Measurements from ENCODE around the gene SLC35B3. TPM values are rescaled to one million over a fixed set of nuclear protein-coding genes. Genes with fewer than 3 reads are reported as not detected.

Gene SLC35B3
- total RNA-seq, 3 donors from 2014 or later (not counting 1 experiment from before 2014, with no cell fraction given), result 7.1 to 9.0 (median 7.8) TPM

- intact Hi-C loops (cut with micrococcal nuclease), result no loop called here
- H3K36me3 ChIP-seq (ENCODE audit: control insufficient read depth, insufficient read depth, low read length), result no peaks in the 10 kb centered on the region
- H3K9me3 ChIP-seq (ENCODE audit: control insufficient read depth, insufficient read depth, low read length), result no peaks in the 10 kb centered on the region
- no peak for TF ChIP-seq CTCF (IDR thresholded peaks at IDR 0.05)
- no peak overlapping the region for H3K4me3 ChIP-seq (ENCODE audit: low read length)
- Mint-ChIP-seq H3K9me3 (no peaks in the 10 kb centered on the region), H3K27me3 (ENCODE audit: low read depth in 2 of 2) (peaks cover 0 to 5% of the 10 kb centered on the region in 2 donors), H3K36me3 (peaks cover 8% of the 10 kb centered on the region), H3K27ac (no peak overlapping the region), H3K4me1 (no peaks in the 10 kb centered on the region), H3K4me3 (no peak overlapping the region)
- WGBS (ENCODE audit: insufficient coverage), result 100% methylated on average over 1 of the region's 1 CpG
- no peak overlapping the region for H3K27ac ChIP-seq (ENCODE audit: low read length)
- no peaks in the 10 kb centered on the region for H3K4me1 ChIP-seq (ENCODE audit: control insufficient read depth, insufficient read depth, low read length)
- DNase-seq (no peak), ATAC-seq (no peak)
- H3K27me3 ChIP-seq (ENCODE audit: control insufficient read depth, insufficient read depth, low read length), result no peaks in the 10 kb centered on the region
These were observed 34.7 kb downstream of the SLC35B3 start for GRCh38 chr6:8400663-8401062.

GRCh38 chr6:8392569-8392968 lies 42.8 kb downstream of the SLC35B3 start:
- Mint-ChIP-seq H3K27me3 (ENCODE audit: low read depth in 2 of 2) (peaks cover 0 to 6% of the 10 kb centered on the region in 2 donors), H3K36me3 (peaks cover 8% of the 10 kb centered on the region), H3K27ac (no peak overlapping the region), H3K4me3 (no peak overlapping the region), H3K9me3 (no peaks in the 10 kb centered on the region), H3K4me1 (peaks cover 6 to 15% of the 10 kb centered on the region in 2 donors)
- WGBS (ENCODE audit: insufficient coverage), result 57% methylated on average over 2 of the region's 2 CpGs
- Histone ChIP-seq H3K4me1 (ENCODE audit: control insufficient read depth, insufficient read depth, low read length) (peaks cover 3% of the 10 kb centered on the region), H3K4me3 (ENCODE audit: low read length) (no peak overlapping the region), H3K9me3 (ENCODE audit: control insufficient read depth, insufficient read depth, low read length) (no peaks in the 10 kb centered on the region), H3K27ac (ENCODE audit: low read length) (no peak overlapping the region), H3K36me3 (ENCODE audit: control insufficient read depth, insufficient read depth, low read length) (no peaks in the 10 kb centered on the region), H3K27me3 (ENCODE audit: control insufficient read depth, insufficient read depth, low read length) (no peaks in the 10 kb centered on the region)
- ATAC-seq, result no peak
- DNase-seq, result peak in 1 of 2 donors; percentile 14
- intact Hi-C loops (cut with micrococcal nuclease), result no loop called here
- TF ChIP-seq CTCF (IDR thresholded peaks at IDR 0.05), result no peak

- intact Hi-C loops (cut with micrococcal nuclease), result no loop called here
- no peak overlapping the region for H3K27ac ChIP-seq (ENCODE audit: low read length)
- no peaks in the 10 kb centered on the region for H3K27me3 ChIP-seq (ENCODE audit: control insufficient read depth, insufficient read depth, low read length)
- ATAC-seq, result no peak
- no peak overlapping the region for H3K4me3 ChIP-seq (ENCODE audit: low read length)
- peaks cover 3% of the 10 kb centered on the region for H3K4me1 ChIP-seq (ENCODE audit: control insufficient read depth, insufficient read depth, low read length)
- H3K9me3 ChIP-seq (ENCODE audit: control insufficient read depth, insufficient read depth, low read length), result no peaks in the 10 kb centered on the region
- no peak for TF ChIP-seq CTCF (IDR thresholded peaks at IDR 0.05)
- H3K36me3 Mint-ChIP-seq, result peaks cover 5% of the 10 kb centered on the region
- H3K4me3 Mint-ChIP-seq, result no peak overlapping the region
- H3K4me1 Mint-ChIP-seq, result peaks cover 6 to 15% of the 10 kb centered on the region in 2 donors
- H3K9me3 Mint-ChIP-seq, result no peaks in the 10 kb centered on the region
- H3K27ac Mint-ChIP-seq, result no peak overlapping the region
- peaks cover 0 to 6% of the 10 kb centered on the region in 2 donors for H3K27me3 Mint-ChIP-seq (ENCODE audit: low read depth in 2 of 2)
- DNase-seq, result no peak
- H3K36me3 ChIP-seq (ENCODE audit: control insufficient read depth, insufficient read depth, low read length), result no peaks in the 10 kb centered on the region
These were observed 43.4 kb downstream of the SLC35B3 start for GRCh38 chr6:8391934-8392333.

GRCh38 chr6:8389036-8389818 lies 46.1 kb downstream of the SLC35B3 start:
- Mint-ChIP-seq H3K36me3 (no peaks in the 10 kb centered on the region), H3K9me3 (no peaks in the 10 kb centered on the region), H3K4me3 (no peak overlapping the region), H3K27ac (no peak overlapping the region), H3K27me3 (ENCODE audit: low read depth in 2 of 2) (peaks cover 0 to 2% of the 10 kb centered on the region in 2 donors), H3K4me1 (peaks cover 6 to 15% of the 10 kb centered on the region in 2 donors)
- no peak for DNase-seq
- intact Hi-C loops (cut with micrococcal nuclease), result no loop called here
- Histone ChIP-seq H3K36me3 (ENCODE audit: control insufficient read depth, insufficient read depth, low read length) (no peaks in the 10 kb centered on the region), H3K4me3 (ENCODE audit: low read length) (no peak overlapping the region), H3K27ac (ENCODE audit: low read length) (no peak overlapping the region), H3K9me3 (ENCODE audit: control insufficient read depth, insufficient read depth, low read length) (no peaks in the 10 kb centered on the region), H3K27me3 (ENCODE audit: control insufficient read depth, insufficient read depth, low read length) (no peaks in the 10 kb centered on the region), H3K4me1 (ENCODE audit: control insufficient read depth, insufficient read depth, low read length) (peaks cover 3% of the 10 kb centered on the region)
- WGBS (ENCODE audit: insufficient coverage), result 86% methylated on average over 3 of the region's 4 CpGs
- TF ChIP-seq CTCF (IDR thresholded peaks at IDR 0.05), result no peak
- no peak for ATAC-seq
